HG02870 (cell line): Measurements from ENCODE around the gene HS2ST1.

Experiments used
- ATAC-seq: cut with Tn5 transposase; IDR thresholded peaks from one replicate; pipeline ENCODE4 v1.9.1; 2021; ENCODE audit warnings: mild to moderate bottlenecking, moderate library complexity; ENCODE audit not compliant: unreplicated experiment

The HS2ST1 gene

GRCh38 chr1:87104945-87105344, 190.5 kb downstream of the HS2ST1 start:
- no peak for ATAC-seq

GRCh38 chr1:87106144-87106543, 191.7 kb downstream of the HS2ST1 start:
- peak; percentile 49 for ATAC-seq

GRCh38 chr1:87106867-87107266, 192.4 kb downstream of the HS2ST1 start:
- ATAC-seq: no peak

GRCh38 chr1:87108228-87108627, 193.8 kb downstream of the HS2ST1 start:
- ATAC-seq: peak; percentile 61

GRCh38 chr1:87108814-87109411, 194.5 kb downstream of the HS2ST1 start:
- ATAC-seq: no peak

- ATAC-seq: no peak
Observed at GRCh38 chr1:87111659-87112371, 197.4 kb downstream of the HS2ST1 start.

GRCh38 chr1:87113313-87113712, 198.9 kb downstream of the HS2ST1 start:
- ATAC-seq: no peak

- no peak for ATAC-seq
Observed at GRCh38 chr1:87115317-87115890, 201.0 kb downstream of the HS2ST1 start.

- no peak for ATAC-seq
Observed at GRCh38 chr1:87115891-87116290, 201.5 kb downstream of the HS2ST1 start.

GRCh38 chr1:87117761-87118368, 203.4 kb downstream of the HS2ST1 start:
- ATAC-seq: no peak

- no peak for ATAC-seq
Observed at GRCh38 chr1:87119541-87120140, 205.2 kb downstream of the HS2ST1 start.

- no peak for ATAC-seq
Observed at GRCh38 chr1:87120779-87121178, 206.3 kb downstream of the HS2ST1 start.

GRCh38 chr1:87121711-87122163, 207.3 kb downstream of the HS2ST1 start:
- no peak for ATAC-seq

- ATAC-seq: no peak
Observed at GRCh38 chr1:87122243-87122642, 207.8 kb downstream of the HS2ST1 start.

GRCh38 chr1:87123610-87124009, 209.2 kb downstream of the HS2ST1 start:
- no peak for ATAC-seq

- no peak for ATAC-seq
Observed at GRCh38 chr1:87126886-87127505, 212.6 kb downstream of the HS2ST1 start.

GRCh38 chr1:87127581-87127980, 213.1 kb downstream of the HS2ST1 start:
- no peak for ATAC-seq

GRCh38 chr1:87129038-87129437, 214.6 kb downstream of the HS2ST1 start:
- no peak for ATAC-seq

- ATAC-seq: no peak
Observed at GRCh38 chr1:87129606-87130005, 215.2 kb downstream of the HS2ST1 start.

- no peak for ATAC-seq
Observed at GRCh38 chr1:87130438-87130837, 216.0 kb downstream of the HS2ST1 start.

- peak; percentile 96 for ATAC-seq
Observed at GRCh38 chr1:87131809-87132283, 217.4 kb downstream of the HS2ST1 start.
